SK-N-SH treated with all-trans-retinoic acid at 6 μM for 48 hours (cell line): ENCODE measurements around the gene IFT43.
"Not testable (repeated sequence)": the region's sequence is repeated elsewhere in the genome, so short reads cannot be mapped to it uniquely, and the experiment has no call there.

Source experiments
- ATAC-seq: fragments of 200-7000 bp; cut with Tn5 transposase; 3 replicates; pipeline ENCODE4 v1.9.1; 2020; ENCODE audit warnings: mild to moderate bottlenecking, moderate library complexity
- ARNTL ChIP-seq: fragments of 450-650 bp; formaldehyde crosslinking; IDR thresholded peaks from 2 replicates; pipeline ENCODE4 v1.5.0; 2020; ENCODE audit warnings: low read depth, mild to moderate bottlenecking, moderate library complexity, borderline replicate concordance
- BACH2 ChIP-seq: fragments of 250-450 bp; sonication (Bioruptor Pico); IDR thresholded peaks from 2 replicates; pipeline ENCODE4 v1.9.0; 2021; ENCODE audit warnings: mild to moderate bottlenecking, borderline replicate concordance
- CREB5 ChIP-seq: fragments of 250-450 bp; sonication (Bioruptor Pico); IDR thresholded peaks from 2 replicates; pipeline ENCODE4 v1.5.1; 2020; ENCODE audit warnings: low read depth, mild to moderate bottlenecking, moderate library complexity
- CSDC2 ChIP-seq: fragments of 250-450 bp; sonication (Bioruptor Pico); IDR thresholded peaks from 2 replicates; pipeline ENCODE4 v1.5.0; 2020; ENCODE audit warnings: mild to moderate bottlenecking, moderate library complexity
- ESRRG ChIP-seq: fragments of 250-450 bp; sonication (Bioruptor Pico); IDR thresholded peaks from 2 replicates; pipeline ENCODE4 v1.6.1; 2021; ENCODE audit warnings: mild to moderate bottlenecking
- GLIS3 ChIP-seq: fragments of 250-450 bp; sonication (Bioruptor Pico); IDR thresholded peaks from 2 replicates; pipeline ENCODE4 v1.5.0; 2020; ENCODE audit warnings: mild to moderate bottlenecking, moderate library complexity
- ISL1 ChIP-seq: fragments of 250-450 bp; sonication (Bioruptor Pico); IDR thresholded peaks from 2 replicates; pipeline ENCODE4 v2.1.2; 2022; ENCODE audit warnings: mild to moderate bottlenecking, moderate library complexity
- OSR1 ChIP-seq: fragments of 250-450 bp; sonication (Bioruptor Pico); IDR thresholded peaks from 2 replicates; pipeline ENCODE4 v1.8.0; 2022; ENCODE audit warnings: moderate library complexity, mild to moderate bottlenecking, inconsistent platforms
- PATZ1 ChIP-seq: fragments of 250-450 bp; sonication (Bioruptor Pico); IDR thresholded peaks from 2 replicates; pipeline ENCODE4 v1.8.0; 2020; ENCODE audit warnings: mild to moderate bottlenecking, moderate library complexity, borderline replicate concordance
- POU6F1 ChIP-seq: fragments of 250-450 bp; sonication (Bioruptor Pico); IDR thresholded peaks from 2 replicates; pipeline ENCODE4 v1.8.0; 2021; ENCODE audit warnings: low read depth, mild to moderate bottlenecking, moderate library complexity, borderline replicate concordance
- PPARA ChIP-seq: fragments of 250-450 bp; sonication (Bioruptor Pico); IDR thresholded peaks from 2 replicates; pipeline ENCODE4 v1.5.0; 2020; ENCODE audit warnings: mild to moderate bottlenecking, borderline replicate concordance
- RARB ChIP-seq: fragments of 250-450 bp; sonication (Bioruptor Pico); IDR thresholded peaks from 2 replicates; pipeline ENCODE4 v1.8.0; 2021; ENCODE audit warnings: mild to moderate bottlenecking, moderate library complexity
- SNAI2 ChIP-seq: fragments of 250-450 bp; sonication (Bioruptor Pico); IDR thresholded peaks from 2 replicates; pipeline ENCODE4 v1.5.0; 2020; ENCODE audit warnings: mild to moderate bottlenecking, moderate library complexity
- TCF4 ChIP-seq: fragments of 250-450 bp; sonication (Bioruptor Pico); IDR thresholded peaks from 2 replicates; pipeline ENCODE4 v1.8.0; 2021; ENCODE audit warnings: mild to moderate bottlenecking, moderate library complexity, borderline replicate concordance
- TOX ChIP-seq: fragments of 250-450 bp; sonication (Bioruptor Pico); IDR thresholded peaks from 2 replicates; pipeline ENCODE4 v1.8.0; 2021; ENCODE audit warnings: mild to moderate bottlenecking, moderate library complexity, borderline replicate concordance
- ZC3H10 ChIP-seq: fragments of 250-450 bp; sonication (Bioruptor Pico); IDR thresholded peaks from 2 replicates; pipeline ENCODE4 v1.5.1; 2021; ENCODE audit warnings: mild to moderate bottlenecking, moderate library complexity
- ZFP3 ChIP-seq: fragments of 250-450 bp; sonication (Bioruptor Pico); IDR thresholded peaks from 2 replicates; pipeline ENCODE4 v1.5.0; 2020; ENCODE audit warnings: mild to moderate bottlenecking, moderate library complexity
- ZFP30 ChIP-seq: fragments of 450-650 bp; formaldehyde crosslinking; IDR thresholded peaks from 2 replicates; pipeline ENCODE4 v1.5.0; 2022; ENCODE audit warnings: mild to moderate bottlenecking, moderate library complexity
- ZNF565 ChIP-seq: fragments of 450-650 bp; formaldehyde crosslinking; conservative IDR thresholded peaks from 2 replicates; pipeline ENCODE4 v1.5.0; 2020; ENCODE audit warnings: low read depth, mild to moderate bottlenecking, moderate library complexity
- ZNF70 ChIP-seq: fragments of 450-650 bp; formaldehyde crosslinking; IDR thresholded peaks from 2 replicates; pipeline ENCODE4 v1.5.0; 2020; ENCODE audit warnings: mild to moderate bottlenecking, moderate library complexity
- ZNF8 ChIP-seq: fragments of 450-650 bp; formaldehyde crosslinking; IDR thresholded peaks from 2 replicates; pipeline ENCODE4 v1.5.0; 2020; ENCODE audit warnings: mild to moderate bottlenecking, moderate library complexity
- TF ChIP-seq, protein P1 (sequence below): fragments of 250-450 bp; sonication (Bioruptor Pico); IDR thresholded peaks from 2 replicates; pipeline ENCODE4 v1.5.0; 2020; ENCODE audit warnings: mild to moderate bottlenecking, moderate library complexity

IFT43 gene

DNA sequence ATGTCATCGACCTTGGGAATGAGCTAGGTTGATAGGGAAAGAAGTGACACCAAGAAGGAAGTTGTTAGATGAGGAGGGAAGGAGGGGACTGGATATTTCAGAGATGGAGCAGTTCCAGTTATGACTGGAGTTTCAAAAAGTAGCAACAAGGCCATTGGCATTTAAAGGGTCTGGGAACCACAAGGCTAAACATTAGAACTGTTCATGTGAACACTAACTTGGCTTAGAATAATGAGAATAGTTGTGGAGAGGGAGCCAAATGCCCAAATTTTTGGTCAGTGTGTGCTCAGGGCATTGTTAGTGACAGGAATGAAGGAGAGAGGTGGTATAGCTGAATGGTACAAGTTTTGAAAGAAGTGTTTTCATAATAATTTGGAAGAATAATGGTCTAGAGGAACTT, 16.8 kb downstream of the IFT43 start (continued):
- TF ChIP-seq POU6F1: no peak

- no peak for ATAC-seq
- TF ChIP-seq ARNTL (CRISPR knock-in tag) (no peak), TOX (CRISPR knock-in tag) (no peak), ZNF70 (CRISPR knock-in tag) (no peak), POU6F1 (no peak), BACH2 (CRISPR knock-in tag) (no peak), GLIS3 (no peak), OSR1 (CRISPR knock-in tag) (no peak), ZFP30 (no peak), ISL1 (CRISPR knock-in tag) (no peak), ZFP3 (CRISPR knock-in tag) (no peak), PPARA (CRISPR knock-in tag) (no peak), TCF4 (no peak), ESRRG (CRISPR knock-in tag) (no peak), ZC3H10 (CRISPR knock-in tag) (no peak), CREB5 (CRISPR knock-in tag) (no peak), RARB (CRISPR knock-in tag) (no peak), CSDC2 (CRISPR knock-in tag) (no peak), SNAI2 (CRISPR knock-in tag) (no peak)
- TF ChIP-seq, protein P1, sequence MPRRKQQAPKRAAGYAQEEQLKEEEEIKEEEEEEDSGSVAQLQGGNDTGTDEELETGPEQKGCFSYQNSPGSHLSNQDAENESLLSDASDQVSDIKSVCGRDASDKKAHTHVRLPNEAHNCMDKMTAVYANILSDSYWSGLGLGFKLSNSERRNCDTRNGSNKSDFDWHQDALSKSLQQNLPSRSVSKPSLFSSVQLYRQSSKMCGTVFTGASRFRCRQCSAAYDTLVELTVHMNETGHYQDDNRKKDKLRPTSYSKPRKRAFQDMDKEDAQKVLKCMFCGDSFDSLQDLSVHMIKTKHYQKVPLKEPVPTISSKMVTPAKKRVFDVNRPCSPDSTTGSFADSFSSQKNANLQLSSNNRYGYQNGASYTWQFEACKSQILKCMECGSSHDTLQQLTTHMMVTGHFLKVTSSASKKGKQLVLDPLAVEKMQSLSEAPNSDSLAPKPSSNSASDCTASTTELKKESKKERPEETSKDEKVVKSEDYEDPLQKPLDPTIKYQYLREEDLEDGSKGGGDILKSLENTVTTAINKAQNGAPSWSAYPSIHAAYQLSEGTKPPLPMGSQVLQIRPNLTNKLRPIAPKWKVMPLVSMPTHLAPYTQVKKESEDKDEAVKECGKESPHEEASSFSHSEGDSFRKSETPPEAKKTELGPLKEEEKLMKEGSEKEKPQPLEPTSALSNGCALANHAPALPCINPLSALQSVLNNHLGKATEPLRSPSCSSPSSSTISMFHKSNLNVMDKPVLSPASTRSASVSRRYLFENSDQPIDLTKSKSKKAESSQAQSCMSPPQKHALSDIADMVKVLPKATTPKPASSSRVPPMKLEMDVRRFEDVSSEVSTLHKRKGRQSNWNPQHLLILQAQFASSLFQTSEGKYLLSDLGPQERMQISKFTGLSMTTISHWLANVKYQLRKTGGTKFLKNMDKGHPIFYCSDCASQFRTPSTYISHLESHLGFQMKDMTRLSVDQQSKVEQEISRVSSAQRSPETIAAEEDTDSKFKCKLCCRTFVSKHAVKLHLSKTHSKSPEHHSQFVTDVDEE: no peak
These were observed 20.7 kb downstream of the IFT43 start for GRCh38 chr14:76006253-76006652.

GRCh38 chr14:76007379-76007778, 21.8 kb downstream of the IFT43 start:
- no peak for ATAC-seq
- TF ChIP-seq ISL1 (CRISPR knock-in tag) (no peak), POU6F1 (no peak), ZNF70 (CRISPR knock-in tag) (no peak)

DNA sequence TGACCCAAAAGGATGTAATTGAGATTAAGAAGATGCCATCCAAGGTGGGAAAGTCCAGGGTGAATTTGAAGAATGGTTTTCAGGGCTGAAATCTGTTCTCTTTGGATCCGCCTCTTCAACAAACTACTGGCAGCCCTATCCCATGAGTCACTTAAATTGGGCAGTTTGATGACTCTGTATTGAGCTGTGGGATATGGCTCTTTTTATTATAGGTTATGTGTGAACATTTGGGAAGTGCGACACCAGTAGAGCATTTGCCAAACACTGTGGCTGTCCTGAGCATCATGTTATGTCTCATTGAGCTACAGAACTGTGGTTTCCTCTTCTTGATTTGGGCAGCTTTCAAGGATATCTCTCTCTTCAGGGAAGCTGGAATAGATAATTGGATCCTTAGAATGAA, 22.3 kb downstream of the IFT43 start:
- TF ChIP-seq ZNF8 (CRISPR knock-in tag): no peak
- no peak for TF ChIP-seq POU6F1
- TF ChIP-seq PATZ1 (CRISPR knock-in tag): no peak
- TF ChIP-seq ZNF565 (CRISPR knock-in tag): no peak
- TF ChIP-seq BACH2 (CRISPR knock-in tag): no peak
- TF ChIP-seq SNAI2 (CRISPR knock-in tag): no peak
- no peak for TF ChIP-seq ARNTL (CRISPR knock-in tag)
- no peak for TF ChIP-seq ZNF70 (CRISPR knock-in tag)
- TF ChIP-seq ZFP30: no peak
- no peak for TF ChIP-seq GLIS3
- no peak for ATAC-seq

- not testable (repeated sequence) for ATAC-seq
These were observed 24.1 kb downstream of the IFT43 start for GRCh38 chr14:76009627-76010026.
